ENCODE data around the gene NCBP2L.

NCBP2L gene

DNA sequence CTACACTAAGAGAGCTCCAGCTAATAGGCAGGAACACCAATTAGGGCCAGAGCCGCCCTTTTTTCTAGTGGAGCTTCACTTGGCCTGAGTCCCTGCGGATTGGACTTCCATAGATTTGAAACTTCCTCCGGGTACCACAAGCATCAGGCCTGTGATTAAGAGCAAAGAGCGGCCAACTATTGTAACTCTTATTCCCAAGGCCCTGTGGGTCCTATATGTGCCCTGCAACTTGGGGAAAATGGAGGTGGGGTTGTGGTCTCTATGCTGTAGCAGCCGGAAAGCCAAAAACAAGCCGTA, at the start of gene NCBP2L:
TSS of gene NCBP2L (plus strand) at position 198 of the 297 bp plus-strand sequence. CDS start 16,488 bp downstream, outside the sequence.
- DNase-seq (ENCODE audit: low read depth), result no peak

GRCh38 chrX:107728371-107729099, 49.0 kb upstream of the NCBP2L start:
- DNase-seq (ENCODE audit: low read depth), result no peak

DNA sequence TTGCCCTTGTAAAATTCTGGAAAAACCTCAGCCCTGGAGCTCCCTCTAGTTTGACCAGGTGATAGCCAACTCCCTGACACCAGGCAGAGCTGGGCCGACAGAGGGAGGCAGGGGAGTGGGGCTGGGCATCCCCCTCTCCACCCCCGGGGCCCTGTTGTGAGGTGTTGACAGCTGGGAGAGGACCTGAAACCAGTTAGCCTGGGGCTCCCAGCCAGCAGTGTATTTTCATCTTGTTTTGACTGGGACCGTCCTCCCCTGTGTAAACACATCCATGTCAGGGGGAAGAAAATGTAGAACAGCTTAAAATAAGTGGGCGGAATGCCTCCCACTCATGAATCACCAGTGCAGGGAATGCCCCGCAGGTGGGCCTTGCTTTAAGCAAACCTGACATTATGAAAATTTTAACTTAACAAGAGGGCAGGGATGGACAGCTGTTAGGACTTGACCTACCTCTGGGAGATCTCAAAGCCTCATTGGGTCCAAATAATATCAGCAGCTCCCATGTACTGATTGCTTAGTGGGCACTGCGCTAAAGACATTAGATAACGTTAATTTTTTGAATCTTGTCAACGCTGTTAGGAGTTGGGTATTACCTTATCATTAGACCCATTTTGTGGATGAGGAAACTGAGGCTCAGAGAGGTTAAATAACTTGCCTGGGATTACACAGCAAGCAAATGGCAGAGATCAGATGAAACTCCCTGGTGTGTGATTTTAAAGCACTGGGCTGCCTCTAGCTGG, 47.8 kb upstream of the NCBP2L start:
- DNase-seq (ENCODE audit: low read depth), result no peak

GRCh38 chrX:107730298-107730655, 47.3 kb upstream of the NCBP2L start:
- no peak for DNase-seq (ENCODE audit: low read depth)

GRCh38 chrX:107730991-107731766, 46.4 kb upstream of the NCBP2L start:
- DNase-seq (ENCODE audit: low read depth), result no peak

- peak; percentile 53 for DNase-seq (ENCODE audit: low read depth)
These were observed 45.6 kb upstream of the NCBP2L start for GRCh38 chrX:107731831-107732502.

- no peak for DNase-seq (ENCODE audit: low read depth)
These were observed 43.8 kb upstream of the NCBP2L start for GRCh38 chrX:107733686-107734085.

DNA sequence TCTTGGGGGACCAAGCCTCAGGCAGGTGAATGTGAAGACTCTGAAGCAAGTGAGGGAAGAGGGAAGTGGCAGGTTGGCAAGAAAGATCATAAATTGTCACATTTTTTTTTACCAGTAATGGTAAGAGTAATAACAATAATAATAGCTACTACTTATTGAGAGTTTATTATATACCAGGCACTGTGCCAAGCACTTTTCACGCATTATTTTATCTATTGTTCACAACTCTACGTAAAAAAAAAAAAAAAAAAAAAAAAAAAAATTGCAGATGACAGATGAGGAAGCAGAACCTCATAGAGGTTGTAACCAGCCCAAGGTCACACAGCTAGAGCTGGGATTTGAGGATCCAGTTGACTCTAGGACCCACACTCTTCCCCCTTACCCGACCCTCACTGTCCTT, 42.9 kb upstream of the NCBP2L start:
- DNase-seq (ENCODE audit: low read depth), result no peak

DNA sequence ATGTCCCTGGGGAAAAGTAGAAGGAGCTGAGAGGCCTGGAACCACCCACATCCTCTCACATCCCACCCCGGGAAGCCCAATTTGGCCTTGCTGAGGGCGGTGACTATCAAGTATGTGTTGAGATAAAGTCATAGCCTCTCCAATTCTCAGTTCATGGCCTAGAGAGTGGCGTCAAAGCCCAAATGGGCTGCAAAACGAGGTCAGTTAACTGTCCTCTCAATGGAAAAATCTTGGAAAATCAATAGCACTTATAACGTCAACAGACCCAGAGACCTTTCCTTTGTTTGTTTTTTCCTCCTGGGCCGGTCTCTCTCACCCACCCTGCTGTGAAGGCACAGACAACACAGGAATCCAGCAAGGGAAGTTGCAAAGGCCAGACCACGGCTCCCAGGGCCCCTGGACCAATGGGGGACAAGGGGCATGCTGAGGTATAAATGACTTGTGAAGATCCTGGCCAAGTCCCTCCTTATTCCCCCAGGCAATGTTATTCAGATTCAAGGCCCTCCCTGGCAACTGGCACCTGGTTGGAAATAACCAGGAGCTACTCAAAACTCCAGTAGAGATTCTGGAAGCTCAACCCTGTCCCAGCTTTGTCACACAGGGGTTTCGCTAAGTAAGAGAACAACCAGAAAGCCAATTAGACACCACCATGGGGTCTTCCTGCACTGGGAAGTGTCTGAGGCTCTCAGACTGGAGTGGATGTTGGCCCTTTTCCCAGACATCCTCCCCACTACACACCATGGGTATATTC, 40.6 kb upstream of the NCBP2L start:
- DNase-seq (ENCODE audit: low read depth), result no peak

- no peak for DNase-seq (ENCODE audit: low read depth)
These were observed 39.3 kb upstream of the NCBP2L start for GRCh38 chrX:107738272-107738671.

DNA sequence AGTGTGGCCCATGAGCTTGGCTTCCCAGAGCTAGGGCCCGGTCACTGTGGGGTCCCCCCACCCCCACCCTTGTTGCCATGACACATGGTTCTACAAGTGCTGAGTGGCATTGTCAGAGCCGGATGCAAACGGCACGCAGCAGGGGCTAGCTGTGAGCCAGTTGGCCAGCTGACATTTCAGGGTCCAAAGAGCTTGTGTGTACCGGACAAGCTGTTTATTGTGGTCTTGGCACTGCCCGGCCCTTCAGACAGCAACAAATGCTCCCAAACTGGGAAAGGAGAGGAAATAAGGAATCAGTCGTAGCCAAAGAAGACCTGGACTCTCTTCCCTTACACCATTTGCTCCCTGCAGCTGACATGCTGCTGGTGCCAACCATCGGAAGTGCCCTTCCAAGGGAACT, 38.8 kb upstream of the NCBP2L start:
- no peak for DNase-seq (ENCODE audit: low read depth)

DNA sequence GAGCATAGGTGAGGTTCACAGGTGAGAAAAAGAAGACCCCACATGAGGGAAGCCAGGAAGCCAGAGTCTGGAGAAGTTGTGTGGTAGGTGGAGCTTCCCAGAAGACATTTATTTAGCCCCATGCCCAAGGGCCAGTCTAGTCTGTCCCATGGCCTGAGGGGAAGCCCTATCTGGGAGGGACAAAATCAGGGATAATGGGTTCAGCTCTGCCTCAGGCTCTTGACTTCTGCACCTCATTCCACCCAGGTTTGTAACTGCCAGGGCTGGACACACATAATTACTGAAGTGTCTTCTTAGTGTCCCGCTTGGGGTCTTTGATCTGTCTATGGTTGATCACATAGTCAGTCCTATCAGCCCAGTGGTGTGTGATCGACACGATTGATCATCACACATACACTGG, 38.0 kb upstream of the NCBP2L start:
- no peak for DNase-seq (ENCODE audit: low read depth)

- no peak for DNase-seq (ENCODE audit: low read depth)
These were observed 36.1 kb upstream of the NCBP2L start for GRCh38 chrX:107741404-107741790.

DNA sequence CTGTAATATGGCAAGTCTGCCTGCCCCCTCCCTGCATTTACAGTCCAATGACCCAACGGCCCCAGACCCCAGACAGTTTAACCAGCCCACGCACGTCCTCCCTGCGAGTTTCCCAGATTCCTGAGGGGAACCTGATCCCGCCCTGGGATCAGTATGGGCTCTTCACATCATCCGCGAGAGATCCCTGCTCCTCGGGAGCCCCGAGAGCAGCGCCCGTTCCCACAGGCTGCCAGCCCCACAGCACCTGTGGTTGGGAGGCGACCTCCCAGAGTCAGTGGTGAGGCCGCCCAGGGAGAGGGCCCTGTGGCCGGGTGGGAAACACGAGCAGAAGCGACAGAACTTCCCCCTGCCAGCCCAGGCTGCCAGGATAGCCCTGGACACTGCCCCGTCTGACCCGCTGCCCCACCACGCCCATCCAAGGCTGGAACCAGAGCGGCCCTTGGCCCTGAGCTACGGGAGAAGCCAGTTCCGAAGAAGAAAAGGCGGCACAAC, 34.8 kb upstream of the NCBP2L start:
- no peak for DNase-seq (ENCODE audit: low read depth)

- no peak for DNase-seq (ENCODE audit: low read depth)
These were observed 33.5 kb upstream of the NCBP2L start for GRCh38 chrX:107743995-107744394.

GRCh38 chrX:107744868-107745267, 32.7 kb upstream of the NCBP2L start:
- no peak for DNase-seq (ENCODE audit: low read depth)

- peak; percentile 30 for DNase-seq (ENCODE audit: low read depth)
These were observed 29.9 kb upstream of the NCBP2L start for GRCh38 chrX:107747596-107748161.

- no peak for DNase-seq (ENCODE audit: low read depth)
These were observed 29.0 kb upstream of the NCBP2L start for GRCh38 chrX:107748506-107748905.

- DNase-seq (ENCODE audit: low read depth), result no peak
These were observed 27.3 kb upstream of the NCBP2L start for GRCh38 chrX:107750263-107750662.

- no peak for DNase-seq (ENCODE audit: low read depth)
These were observed 26.6 kb upstream of the NCBP2L start for GRCh38 chrX:107750861-107751445.

- DNase-seq (ENCODE audit: low read depth), result no peak
These were observed 25.5 kb upstream of the NCBP2L start for GRCh38 chrX:107752043-107752442.
